Activated CD4-positive, alpha-beta memory T cell treated with anti-CD3 and anti-CD28 coated beads for 36 hours (primary cell): ENCODE measurements around the gene TRMT112. TPM values are rescaled to one million over a fixed set of nuclear protein-coding genes. Genes with fewer than 3 reads are reported as not detected.
"Not testable (repeated sequence)": the region's sequence is repeated elsewhere in the genome, so short reads cannot be mapped to it uniquely, and the experiment has no call there.

Experiments
- CTCF ChIA-PET: fragments of 350-600 bp; sonication (Branson Sonifier 250); formaldehyde crosslinking; loops from one replicate; lab custom pipeline; 2021; ENCODE audit warnings: antibody characterized with exemption, inconsistent platforms; lab: Charles Lee
- POLR2A ChIA-PET: fragments of 350-600 bp; sonication (Branson Sonifier 250); formaldehyde crosslinking; loops from one replicate; lab custom pipeline; 2021; ENCODE audit warnings: antibody characterized with exemption; lab: Charles Lee
- DNase-seq: peaks from one replicate; pipeline ENCODE4 v3.0.0-alpha.2; 2020
- H3K27ac Mint-ChIP-seq: one replicate; pipeline ENCODE4 v1.8.0; 2021; ENCODE audit warnings: mixed read lengths
- H3K27me3 Mint-ChIP-seq: one replicate; pipeline ENCODE4 v1.8.0; 2021; ENCODE audit warnings: mixed read lengths
- H3K36me3 Mint-ChIP-seq: one replicate; pipeline ENCODE4 v1.8.0; 2021; ENCODE audit warnings: mixed read lengths
- H3K4me1 Mint-ChIP-seq: one replicate; pipeline ENCODE4 v1.8.0; 2021; ENCODE audit warnings: low read depth, mixed read lengths
- H3K4me3 Mint-ChIP-seq: one replicate; pipeline ENCODE4 v1.8.0; 2021; ENCODE audit warnings: mild to moderate bottlenecking, mixed read lengths
- H3K9me3 Mint-ChIP-seq: one replicate; pipeline ENCODE4 v1.8.0; 2021; ENCODE audit warnings: mixed read lengths
- intact Hi-C: fragments of 100-400 bp; cut with micrococcal nuclease; formaldehyde crosslinking; loops from one replicate; pipeline ENCODE4 v1.15.1; 2023
- total RNA-seq, 2 experiments: library from RNA; stranded (reverse); gene quantifications; one replicate each; pipeline ENCODE4 v1.2.3, GENCODE V29; 2021

The TRMT112 gene
- total RNA-seq, 2 experiments from 2014 or later = 255 to 258 TPM

DNA sequence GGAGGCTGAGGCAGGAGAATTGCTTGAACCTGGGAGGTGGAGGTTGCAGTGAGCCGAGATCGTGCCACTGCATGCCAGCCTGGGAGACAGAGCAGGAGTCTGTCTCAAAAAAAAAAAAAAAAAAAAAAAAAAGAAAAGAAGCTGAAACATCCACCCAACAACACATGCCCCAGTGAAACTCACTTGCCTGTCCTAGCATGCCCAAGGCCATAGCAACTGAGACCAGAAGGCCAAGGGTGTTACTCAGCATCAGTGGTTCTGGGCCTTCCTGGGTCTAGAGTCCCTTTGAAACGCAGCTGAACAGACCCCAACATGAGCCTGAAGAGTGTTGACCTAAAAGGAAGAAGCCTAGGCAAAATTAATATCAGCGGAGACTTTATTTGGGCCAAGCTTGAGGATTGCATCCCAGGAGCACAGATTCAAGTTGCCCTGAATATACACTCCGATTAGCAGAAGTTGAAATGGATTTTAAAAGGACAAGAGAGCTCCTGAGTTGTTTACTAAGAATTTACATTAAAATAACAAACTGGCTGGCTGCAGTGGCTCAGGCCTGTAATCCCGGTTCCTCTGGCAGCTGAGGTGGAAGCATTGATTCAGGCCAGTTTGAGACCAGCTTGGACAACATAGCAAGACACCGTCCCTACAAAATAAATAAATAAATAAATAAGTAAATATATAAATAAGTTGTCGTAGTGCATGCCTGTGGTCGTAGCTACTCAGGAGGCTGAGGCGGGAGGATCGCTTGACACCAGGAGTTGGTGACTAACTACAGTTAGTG lies 7.5 kb upstream of the TRMT112 start:
- H3K4me1 Mint-ChIP-seq = peaks cover 2% of the 10 kb centered on the region
- peaks cover 9% of the 10 kb centered on the region for H3K36me3 Mint-ChIP-seq
- no peaks in the 10 kb centered on the region for H3K27me3 Mint-ChIP-seq
- POLR2A ChIA-PET = interaction anchor here (0.6 kb wide), 1 partner anchor 15 kb away, joined by 3 read pairs; no protein-coding TSS in a partner anchor
- no peaks in the 10 kb centered on the region for H3K9me3 Mint-ChIP-seq
- no peak overlapping the region for H3K4me3 Mint-ChIP-seq
- intact Hi-C loops = no loop called here
- CTCF ChIA-PET = interaction anchor here (1.3 kb wide), 1 partner anchor 20 kb away, joined by 3 read pairs; no protein-coding TSS in a partner anchor
- DNase-seq = no peak
- H3K27ac Mint-ChIP-seq = no peak overlapping the region

DNA sequence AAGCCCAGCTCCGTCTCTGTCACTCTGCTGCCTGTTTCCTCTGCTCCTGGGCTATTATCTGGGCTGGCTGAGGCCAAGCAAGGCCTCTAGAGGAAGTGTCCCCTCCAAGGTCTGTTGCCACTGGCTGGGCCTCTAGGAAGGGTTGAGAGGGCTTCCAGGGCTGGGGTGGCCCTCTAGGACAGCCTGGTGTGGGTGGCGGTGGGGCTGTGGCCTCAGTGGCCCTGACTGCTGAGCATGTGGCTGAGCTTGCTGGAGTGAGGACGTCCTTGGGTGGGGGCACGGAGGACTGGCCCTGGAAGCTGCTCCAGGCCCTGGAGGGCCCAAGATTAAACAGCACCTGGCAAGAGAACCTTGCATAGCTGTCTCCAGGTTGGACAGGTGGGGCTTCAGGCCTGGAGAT lies 6.6 kb upstream of the TRMT112 start:
- H3K27ac Mint-ChIP-seq, H3K36me3 Mint-ChIP-seq, H3K27me3 Mint-ChIP-seq, POLR2A ChIA-PET, H3K4me3 Mint-ChIP-seq, DNase-seq, intact Hi-C loops, H3K4me1 Mint-ChIP-seq, H3K9me3 Mint-ChIP-seq: not testable (repeated sequence)
- CTCF ChIA-PET = interaction anchor here (1.0 kb wide), 1 partner anchor 8 kb away, joined by 4 read pairs; no protein-coding TSS in a partner anchor

GRCh38 chr11:64323373-64323772 lies 6.0 kb upstream of the TRMT112 start:
- Mint-ChIP-seq H3K4me3 (no peak overlapping the region), H3K9me3 (no peaks in the 10 kb centered on the region), H3K4me1 (peaks cover 12% of the 10 kb centered on the region), H3K27ac (no peak overlapping the region), H3K36me3 (peaks cover 9% of the 10 kb centered on the region), H3K27me3 (no peaks in the 10 kb centered on the region)
- ChIA-PET POLR2A (no interaction called here), CTCF (interaction anchor here (1.0 kb wide), 1 partner anchor 8 kb away, joined by 4 read pairs; no protein-coding TSS in a partner anchor)
- DNase-seq = no peak
- intact Hi-C loops = no loop called here

DNA sequence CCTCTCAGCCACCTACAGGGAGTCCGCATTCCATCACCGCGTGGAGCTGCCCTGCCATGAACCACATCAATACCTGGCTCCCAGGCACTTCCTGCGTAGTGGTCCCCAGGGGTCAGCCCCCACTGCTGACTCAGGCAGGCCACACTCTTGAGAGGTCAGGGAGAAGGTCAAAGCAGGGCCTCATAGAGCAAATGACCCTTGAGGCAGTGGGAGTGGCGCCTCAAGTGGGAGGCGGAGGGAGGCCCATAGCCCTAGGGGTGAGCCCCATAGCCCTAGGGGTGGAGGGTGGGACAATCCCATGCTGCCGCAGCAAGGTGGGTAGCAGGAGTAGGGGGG lies 5.5 kb upstream of the TRMT112 start:
- peaks cover 12% of the 10 kb centered on the region for H3K4me1 Mint-ChIP-seq
- intact Hi-C loops = no loop called here
- no peaks in the 10 kb centered on the region for H3K27me3 Mint-ChIP-seq
- DNase-seq = no peak
- no peaks in the 10 kb centered on the region for H3K9me3 Mint-ChIP-seq
- H3K27ac Mint-ChIP-seq = no peak overlapping the region
- ChIA-PET POLR2A (interaction anchor here (1.1 kb wide), 1 partner anchor 8 kb away, joined by 4 read pairs; no protein-coding TSS in a partner anchor), CTCF (no interaction called here)
- peaks cover 12% of the 10 kb centered on the region for H3K36me3 Mint-ChIP-seq
- H3K4me3 Mint-ChIP-seq = no peak overlapping the region

- Mint-ChIP-seq H3K27me3 (no peaks in the 10 kb centered on the region), H3K4me1 (peaks cover 16% of the 10 kb centered on the region), H3K27ac (no peak overlapping the region), H3K36me3 (peaks cover 21% of the 10 kb centered on the region), H3K4me3 (no peak overlapping the region), H3K9me3 (no peaks in the 10 kb centered on the region)
- ChIA-PET CTCF (no interaction called here), POLR2A (interaction anchor here (1.1 kb wide), 1 partner anchor 10 kb away, joined by 4 read pairs; no protein-coding TSS in a partner anchor)
- intact Hi-C loops = no loop called here
- DNase-seq = no peak
Observed at GRCh38 chr11:64321533-64321932, 4.2 kb upstream of the TRMT112 start.

DNA sequence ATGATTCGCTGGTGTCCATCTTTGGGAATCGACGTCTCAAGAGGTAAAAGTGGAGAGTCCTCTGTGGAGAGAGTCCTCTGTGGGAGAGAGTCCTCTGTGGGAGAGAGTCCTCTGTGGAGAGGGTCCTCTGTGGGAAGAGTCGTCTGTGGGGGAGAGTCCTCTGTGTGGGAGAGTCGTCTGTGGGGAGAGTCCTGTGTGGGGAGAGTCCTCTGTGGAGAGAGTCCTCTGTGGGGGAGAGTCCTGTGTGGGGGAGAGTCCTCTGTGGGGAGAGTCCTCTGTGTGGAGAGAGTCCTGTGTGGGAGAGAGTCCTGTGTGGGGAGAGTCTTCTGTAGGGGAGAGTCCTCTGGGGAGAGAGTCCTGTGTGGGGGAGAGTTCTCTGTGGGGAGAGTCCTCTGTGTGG lies 3.7 kb upstream of the TRMT112 start:
- Mint-ChIP-seq H3K4me1 (peaks cover 21% of the 10 kb centered on the region), H3K4me3 (no peak overlapping the region), H3K36me3 (peaks cover 24% of the 10 kb centered on the region), H3K9me3 (no peaks in the 10 kb centered on the region), H3K27ac (no peak overlapping the region), H3K27me3 (no peaks in the 10 kb centered on the region)
- DNase-seq = no peak
- POLR2A ChIA-PET = no interaction called here
- CTCF ChIA-PET = no interaction called here
- intact Hi-C loops = no loop called here

- Mint-ChIP-seq H3K27me3 (no peaks in the 10 kb centered on the region), H3K4me3 (no peak overlapping the region), H3K9me3 (no peaks in the 10 kb centered on the region), H3K27ac (no peak overlapping the region), H3K36me3 (peaks cover 24% of the 10 kb centered on the region), H3K4me1 (peaks cover 21% of the 10 kb centered on the region)
- intact Hi-C loops = no loop called here
- POLR2A ChIA-PET = no interaction called here
- DNase-seq = no peak
- CTCF ChIA-PET = interaction anchor here (5.3 kb wide), 1 partner anchor 12 kb away, joined by 97 read pairs; no protein-coding TSS in a partner anchor
Observed at GRCh38 chr11:64320556-64320955, 3.2 kb upstream of the TRMT112 start.

- peak overlapping the region; percentile 99 for H3K27ac Mint-ChIP-seq
- CTCF ChIA-PET = interaction anchor here (1.3 to 5.3 kb wide), 5 partner anchors 12 to 36 kb away, joined by 3 to 97 read pairs (median 14); partner anchors contain the start of gene ESRRA
Observed at GRCh38 chr11:64318766-64319761, 1.7 kb upstream of the TRMT112 start.

DNA sequence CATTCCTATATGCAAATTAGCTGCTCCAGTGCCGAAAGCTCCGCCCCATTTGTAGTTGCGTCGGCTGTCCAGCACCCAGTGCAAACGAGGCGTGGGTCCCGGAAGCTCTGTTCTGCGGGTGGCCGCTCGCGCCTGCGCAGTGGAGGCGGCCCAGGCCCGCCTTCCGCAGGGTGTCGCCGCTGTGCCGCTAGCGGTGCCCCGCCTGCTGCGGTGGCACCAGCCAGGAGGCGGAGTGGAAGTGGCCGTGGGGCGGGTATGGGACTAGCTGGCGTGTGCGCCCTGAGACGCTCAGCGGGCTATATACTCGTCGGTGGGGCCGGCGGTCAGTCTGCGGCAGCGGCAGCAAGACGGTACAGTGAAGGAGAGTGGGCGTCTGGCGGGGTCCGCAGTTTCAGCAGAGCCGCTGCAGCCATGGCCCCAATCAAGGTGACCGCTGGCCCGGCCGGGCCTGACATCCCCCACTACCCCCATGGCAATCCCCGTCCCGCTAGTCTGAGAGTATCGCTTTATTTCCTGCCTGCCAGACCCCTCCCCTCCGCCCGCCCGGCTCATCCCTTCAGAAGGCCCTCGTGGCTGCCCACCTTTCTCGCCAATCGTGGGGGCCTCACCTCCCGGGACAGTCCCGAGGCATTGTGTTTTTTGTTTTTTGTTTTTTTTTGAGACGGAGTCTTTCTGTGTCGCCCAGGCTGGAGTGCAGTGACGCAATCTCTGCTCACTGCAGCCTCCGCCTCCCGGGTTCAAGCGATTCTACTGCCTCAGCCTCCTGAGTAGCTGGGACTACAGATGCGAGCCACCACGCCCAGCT lies 804 bp upstream of the TRMT112 start, which contains the start of gene PRDX5:
Gene PRDX5 (plus strand): TSS at position 161 of the 805 bp plus-strand sequence. CDS start 95 bp downstream, at position 256.
- peak; percentile 97 for DNase-seq
- CTCF ChIA-PET = interaction anchor here (0.6 to 5.3 kb wide), 23 partner anchors 9 to 425 kb away, joined by 3 to 97 read pairs (median 7); partner anchors contain the start of genes CATSPERZ, CCDC88B, ESRRA and FERMT3
- no peaks in the 10 kb centered on the region for H3K27me3 Mint-ChIP-seq
- H3K9me3 Mint-ChIP-seq = no peaks in the 10 kb centered on the region
- H3K4me1 Mint-ChIP-seq = peaks cover 28% of the 10 kb centered on the region
- peaks cover 34% of the 10 kb centered on the region for H3K36me3 Mint-ChIP-seq
- peak within 1 kb of the TSS; percentile 99 for H3K27ac Mint-ChIP-seq
- H3K4me3 Mint-ChIP-seq = peak within 1 kb of the TSS; percentile 92
- intact Hi-C loops = loop anchor here (1.0 to 10.0 kb wide), 6 partner anchors 13 to 457 kb away; partner anchors contain the start of genes CCDC88B, ESRRA, FKBP2 and SF1
- POLR2A ChIA-PET = interaction anchor here (0.6 to 2.8 kb wide), 22 partner anchors 11 to 133 kb away, joined by 3 to 24 read pairs (median 5); partner anchors contain the start of genes BAD, CCDC88B, ESRRA and FERMT3

More at GRCh38 chr11:64318766-64319761, 1.7 kb upstream of the TRMT112 start:
- H3K4me3 Mint-ChIP-seq = peak overlapping the region; percentile 92
- intact Hi-C loops = loop anchor here (10.0 kb wide), 1 partner anchor 456 kb away; the partner anchor contains the start of gene SF1
- peaks cover 33% of the 10 kb centered on the region for H3K36me3 Mint-ChIP-seq
- H3K9me3 Mint-ChIP-seq = no peaks in the 10 kb centered on the region
- DNase-seq = no peak
- H3K4me1 Mint-ChIP-seq = peaks cover 25% of the 10 kb centered on the region
- H3K27me3 Mint-ChIP-seq = no peaks in the 10 kb centered on the region
- POLR2A ChIA-PET = interaction anchor here (0.8 to 2.8 kb wide), 2 partner anchors 14 to 113 kb away, joined by 3 to 24 read pairs; partner anchors contain the start of genes ESRRA and FERMT3

- CTCF ChIA-PET = interaction anchor here (0.6 to 5.3 kb wide), 17 partner anchors 9 to 563 kb away, joined by 3 to 97 read pairs (median 8); partner anchors contain the start of genes CATSPERZ, CCDC88B, ESRRA and FERMT3
- peak overlapping the region; percentile 92 for H3K4me3 Mint-ChIP-seq
- H3K36me3 Mint-ChIP-seq = peaks cover 33% of the 10 kb centered on the region
- peaks cover 36% of the 10 kb centered on the region for H3K4me1 Mint-ChIP-seq
- H3K27me3 Mint-ChIP-seq = no peaks in the 10 kb centered on the region
- peak overlapping the region; percentile 99 for H3K27ac Mint-ChIP-seq
- H3K9me3 Mint-ChIP-seq = no peaks in the 10 kb centered on the region
- DNase-seq = peak; percentile 62
- intact Hi-C loops = loop anchor here (1.0 to 10.0 kb wide), 6 partner anchors 11 to 458 kb away; partner anchors contain the start of genes CCDC88B, ESRRA, FKBP2 and SF1
- POLR2A ChIA-PET = interaction anchor here (0.6 to 2.8 kb wide), 17 partner anchors 10 to 548 kb away, joined by 3 to 24 read pairs (median 5); partner anchors contain the start of genes BAD, ESRRA, FERMT3 and FKBP2
Observed at GRCh38 chr11:64316672-64317324, 561 bp downstream of the TRMT112 start.
